H9 (cell line): Measurements from ENCODE around the gene STIL. TPM values are rescaled to one million over a fixed set of nuclear protein-coding genes. Genes with fewer than 3 reads are reported as not detected.

ENCODE experiments used
- DNase-seq: peaks from one replicate; pipeline ENCODE4 v3.0.0-alpha.2; 2017
- H2AFZ ChIP-seq: one replicate; pipeline ENCODE4 v1.6.1; 2013; ENCODE audit warnings: mild to moderate bottlenecking, low read length, control low read depth, moderate library complexity
- H2AK5ac ChIP-seq: 2 replicates; pipeline ENCODE4 v1.6.1; 2013; ENCODE audit warnings: low read length, control low read depth, mixed read lengths; ENCODE audit not compliant: insufficient read length
- H2BK120ac ChIP-seq: one replicate; pipeline ENCODE4 v1.6.1; 2013; ENCODE audit warnings: low read depth, mild to moderate bottlenecking, low read length, control low read depth, inconsistent platforms; ENCODE audit not compliant: poor library complexity, severe bottlenecking
- H2BK12ac ChIP-seq: 2 replicates; pipeline ENCODE4 v1.6.1; 2013; ENCODE audit warnings: low read length, control low read depth, mixed read lengths, low read depth; ENCODE audit not compliant: insufficient read length
- H2BK15ac ChIP-seq: 2 replicates; pipeline ENCODE4 v1.6.1; 2013; ENCODE audit warnings: low read depth, low read length, control low read depth
- H2BK20ac ChIP-seq: one replicate; pipeline ENCODE4 v1.6.1; 2013; ENCODE audit warnings: low read depth, mild to moderate bottlenecking, low read length, control low read depth, inconsistent platforms; ENCODE audit not compliant: poor library complexity, severe bottlenecking
- H2BK5ac ChIP-seq: 2 replicates; pipeline ENCODE4 v1.6.1; 2013; ENCODE audit warnings: low read length, control low read depth, mixed read lengths; ENCODE audit not compliant: insufficient read length
- H3K14ac ChIP-seq: 2 replicates; pipeline ENCODE4 v1.6.1; 2013; ENCODE audit warnings: low read length, control low read depth; ENCODE audit not compliant: insufficient read depth
- H3K18ac ChIP-seq: 2 replicates; pipeline ENCODE4 v1.6.1; 2013; ENCODE audit warnings: low read depth, mild to moderate bottlenecking, mixed read lengths, low read length, control low read depth; ENCODE audit not compliant: insufficient read length
- H3K23ac ChIP-seq: 2 replicates; pipeline ENCODE4 v1.6.1; 2013; ENCODE audit warnings: low read length, control low read depth, mixed read lengths, low read depth; ENCODE audit not compliant: insufficient read length
- H3K23me2 ChIP-seq: 2 replicates; pipeline ENCODE4 v1.6.1; 2013; ENCODE audit warnings: low read depth, mild to moderate bottlenecking, mixed read lengths, low read length, control low read depth; ENCODE audit not compliant: insufficient read length, poor library complexity, severe bottlenecking
- H3K27ac ChIP-seq: 2 replicates; pipeline ENCODE4 v1.5.1; 2013; ENCODE audit warnings: low read length, control low read depth, mixed read lengths, low read depth; ENCODE audit not compliant: insufficient read length
- H3K27me3 ChIP-seq: 2 replicates; pipeline ENCODE4 v1.6.1; 2013; ENCODE audit warnings: low read length, control low read depth, inconsistent platforms; ENCODE audit not compliant: insufficient read depth
- H3K4ac ChIP-seq: 2 replicates; pipeline ENCODE4 v1.6.1; 2013; ENCODE audit warnings: low read depth, mild to moderate bottlenecking, control low read depth, inconsistent platforms, low read length, moderate library complexity
- H3K4me1 ChIP-seq: 2 replicates; pipeline ENCODE4 v1.6.1; 2013; ENCODE audit warnings: low read length, control low read depth, inconsistent platforms; ENCODE audit not compliant: insufficient read depth
- H3K4me2 ChIP-seq: 2 replicates; pipeline ENCODE4 v1.6.1; 2013; ENCODE audit warnings: low read length, control low read depth, mixed read lengths; ENCODE audit not compliant: insufficient read length, insufficient read depth
- H3K56ac ChIP-seq: 2 replicates; pipeline ENCODE4 v1.6.1; 2013; ENCODE audit warnings: low read depth, mild to moderate bottlenecking, mixed read lengths, low read length, control low read depth; ENCODE audit not compliant: insufficient read length
- H3K79me1 ChIP-seq: 2 replicates; pipeline ENCODE4 v1.6.1; 2013; ENCODE audit warnings: low read depth, mild to moderate bottlenecking, moderate library complexity, low read length, control low read depth, inconsistent platforms; ENCODE audit not compliant: insufficient read depth, poor library complexity, severe bottlenecking
- H3K79me2 ChIP-seq: 2 replicates; pipeline ENCODE4 v1.6.1; 2013; ENCODE audit warnings: low read length, control low read depth, inconsistent platforms; ENCODE audit not compliant: insufficient read depth
- H3K9ac ChIP-seq: 2 replicates; pipeline ENCODE4 v1.6.1; 2013; ENCODE audit warnings: low read length, control low read depth, mixed read lengths; ENCODE audit not compliant: insufficient read length; ENCODE audit errors: extremely low read depth
- H3K9me3 ChIP-seq: one replicate; pipeline ENCODE4 v1.6.1; 2013; ENCODE audit warnings: low read depth, low read length, inconsistent platforms; ENCODE audit not compliant: control insufficient read depth
- H3T11ph ChIP-seq: one replicate; pipeline ENCODE4 v1.6.1; 2013; ENCODE audit warnings: mild to moderate bottlenecking, low read length, control low read depth, inconsistent platforms
- H4K20me1 ChIP-seq: one replicate; pipeline ENCODE4 v1.6.1; 2013; ENCODE audit not compliant: control insufficient read depth, insufficient read length, insufficient read depth
- H4K5ac ChIP-seq: 2 replicates; pipeline ENCODE4 v1.6.1; 2013; ENCODE audit warnings: low read depth, mild to moderate bottlenecking, mixed read lengths, low read length, control low read depth; ENCODE audit not compliant: insufficient read length
- H4K8ac ChIP-seq: replicated peaks from 2 replicates; pipeline ENCODE4 v1.6.1; 2013; ENCODE audit warnings: low read length, control low read depth, mixed read lengths, low read depth; ENCODE audit not compliant: insufficient read length
- H4K91ac ChIP-seq: 2 replicates; pipeline ENCODE4 v1.6.1; 2013; ENCODE audit warnings: low read depth, mild to moderate bottlenecking, moderate library complexity, mixed read lengths, low read length, control low read depth; ENCODE audit not compliant: insufficient read length
- H3K27ac Mint-ChIP-seq, 3 experiments: 2 replicates in 2 of 3; 3 replicates in 1 of 3; pipeline ENCODE4 v1.8.0; 2020 to 2021; ENCODE audit warnings: mixed read lengths in 3 of 3, mild to moderate bottlenecking in 1 of 3, moderate library complexity in 1 of 3
- H3K27me3 Mint-ChIP-seq: 2 replicates; pipeline ENCODE4 v1.8.0; 2021; ENCODE audit warnings: low read depth, mild to moderate bottlenecking, moderate library complexity, mixed read lengths
- H3K36me3 Mint-ChIP-seq, 3 experiments: 2 replicates in 2 of 3; 3 replicates in 1 of 3; pipeline ENCODE4 v1.8.0; 2020 to 2021; ENCODE audit warnings: low read depth in 3 of 3, mixed read lengths in 3 of 3; ENCODE audit not compliant: insufficient read depth in 1 of 3
- H3K4me1 Mint-ChIP-seq, 2 experiments: 2 replicates each; pipeline ENCODE4 v1.8.0; 2020; ENCODE audit warnings: mixed read lengths in 2 of 2
- H3K4me3 Mint-ChIP-seq, 2 experiments: 2 replicates in 1 of 2; 3 replicates in 1 of 2; pipeline ENCODE4 v1.8.0; 2020 to 2021; ENCODE audit warnings: mild to moderate bottlenecking in 2 of 2, mixed read lengths in 2 of 2, moderate library complexity in 1 of 2
- H3K9me3 Mint-ChIP-seq, 2 experiments: 2 replicates in 1 of 2; 3 replicates in 1 of 2; pipeline ENCODE4 v1.8.0; 2020; ENCODE audit warnings: mild to moderate bottlenecking in 2 of 2, mixed read lengths in 2 of 2, moderate library complexity in 1 of 2
- CTCF ChIP-seq: fragments of 200-600 bp; sonication (generic); conservative IDR thresholded peaks from 3 replicates; pipeline ENCODE4 v1.8.0; 2021; ENCODE audit warnings: antibody characterized with exemption, mild to moderate bottlenecking
- WGBS: extraction: QIAGEN DNeasy Blood & Tissue Kit; methylation state at CpG from one replicate; pipeline ENCODE4 v1.1.7; 2013; ENCODE audit warnings: missing lambda C conversion rate, low lambda C conversion rate, mixed read lengths; ENCODE audit not compliant: insufficient read length; ENCODE audit errors: extremely low coverage; 5-methylcytosine and 5-hydroxymethylcytosine counted together
- total RNA-seq: library from RNA; stranded (reverse); gene quantifications from 2 replicates; pipeline ENCODE4 v1.2.1, GENCODE V29; 2021

STIL gene
- total RNA-seq, 1 experiment from 2014 or later: 26.6 TPM

DNA sequence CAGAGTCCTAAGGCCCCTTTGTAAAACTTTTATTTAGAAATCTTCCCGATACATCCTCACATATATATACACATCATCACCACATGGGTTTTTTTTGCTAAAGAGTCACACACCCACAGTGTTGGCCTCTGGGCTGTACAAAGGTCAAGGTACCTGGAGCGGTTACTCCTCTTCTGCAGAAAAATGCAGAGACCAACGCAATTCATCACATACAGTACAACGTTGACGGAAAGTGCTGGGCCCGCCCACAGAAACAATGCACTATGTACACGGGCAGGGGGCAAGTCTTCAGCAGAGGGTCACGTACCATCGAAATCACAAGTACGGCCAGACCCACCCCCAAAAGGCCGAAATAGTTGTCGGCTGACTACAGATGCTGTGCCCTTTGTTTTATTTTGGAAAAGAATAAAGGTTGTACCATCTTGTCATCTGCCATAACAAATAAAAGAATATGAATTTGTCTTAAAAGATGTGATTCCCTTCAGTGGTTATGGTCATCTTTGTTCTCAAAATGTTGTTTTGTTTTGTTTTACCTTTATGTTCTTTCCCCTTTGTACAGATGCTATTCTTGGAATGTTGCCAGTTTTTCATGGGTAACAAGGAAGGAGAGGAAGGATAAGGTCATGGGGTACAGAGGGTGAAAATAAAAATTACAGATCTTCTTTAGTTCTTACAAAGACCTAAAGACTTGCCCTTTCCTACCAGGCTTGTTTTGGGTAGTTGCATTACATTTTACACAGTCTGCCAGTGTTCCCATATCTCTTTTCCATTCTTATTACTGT, 97.5 kb downstream of the STIL start:
- H4K5ac ChIP-seq: no peak overlapping the region
- no peak overlapping the region for H3K23ac ChIP-seq
- no peak overlapping the region for H3K18ac ChIP-seq
- H4K91ac ChIP-seq: no peak overlapping the region
- TF ChIP-seq CTCF: no peak
- H3K27ac Mint-ChIP-seq: no peak overlapping the region
- H2BK12ac ChIP-seq: no peak overlapping the region
- no CpG with 5 or more reads among the region's 12 CpGs for WGBS
- H3K4me2 ChIP-seq: no peak overlapping the region
- H2BK15ac ChIP-seq: no peak overlapping the region
- no peaks in the 10 kb centered on the region for H3K79me1 ChIP-seq
- DNase-seq: no peak
- no peak overlapping the region for H3T11ph ChIP-seq
- H3K9ac ChIP-seq: no peak overlapping the region
- no peak overlapping the region for H4K8ac ChIP-seq
- no peak overlapping the region for H3K4ac ChIP-seq
- no peaks in the 10 kb centered on the region for H3K79me2 ChIP-seq
- peaks cover 16% of the 10 kb centered on the region; the same call in 1 of the 2 replicates for H3K27me3 ChIP-seq
- H3K4me1 ChIP-seq: no peaks in the 10 kb centered on the region; the same call in 1 of the 2 replicates
- H4K20me1 ChIP-seq: no peaks in the 10 kb centered on the region
- no peak overlapping the region for H2AK5ac ChIP-seq
- H3K14ac ChIP-seq: no peak overlapping the region
- no peak overlapping the region for H2BK20ac ChIP-seq
- H3K9me3 ChIP-seq: no peaks in the 10 kb centered on the region
- no peaks in the 10 kb centered on the region for H3K9me3 Mint-ChIP-seq
- H3K56ac ChIP-seq: no peak overlapping the region
- no peaks in the 10 kb centered on the region for H3K36me3 Mint-ChIP-seq
- no peak overlapping the region for H2BK5ac ChIP-seq
- no peak overlapping the region for H3K4me3 Mint-ChIP-seq
- no peak overlapping the region for H3K27ac ChIP-seq
- peaks cover 42% of the 10 kb centered on the region for H3K27me3 Mint-ChIP-seq
- no peak overlapping the region for H2BK120ac ChIP-seq
- H3K4me1 Mint-ChIP-seq: peaks cover 5% of the 10 kb centered on the region in 2 experiments; a peak in 3 of 4 replicates
- H3K23me2 ChIP-seq: no peaks in the 10 kb centered on the region
- no peak overlapping the region for H2AFZ ChIP-seq
